ENCODE data around the gene AHNAK2.

- TF ChIP-seq CTCF (IDR thresholded peaks at IDR 0.05) (no peak), POLR2A (IDR thresholded peaks at IDR 0.05) (no peak)
Measured at GRCh38 chr14:104930526-104931303, 47.5 kb downstream of the AHNAK2 start.
